Colonic mucosa (tissue), 4 donors: ENCODE data around the gene TMPRSS15. TPM values are rescaled to one million over a fixed set of nuclear protein-coding genes. Genes with fewer than 3 reads are reported as not detected.
"Not testable (repeated sequence)": the region's sequence is repeated elsewhere in the genome, so short reads cannot be mapped to it uniquely, and the experiment has no call there.

Experiments
- DNase-seq: peaks from one replicate; pipeline ENCODE4 v3.0.0-alpha.2; 2020
- H3K27ac ChIP-seq: fragments of 200-600 bp; one replicate; pipeline ENCODE4 v1.8.0; 2021
- H3K27me3 ChIP-seq: fragments of 200-600 bp; one replicate; pipeline ENCODE4 v1.8.0; 2021
- H3K36me3 ChIP-seq: fragments of 200-600 bp; one replicate; pipeline ENCODE4 v1.8.0; 2021
- H3K4me1 ChIP-seq: fragments of 200-600 bp; one replicate; pipeline ENCODE4 v1.8.0; 2021; ENCODE audit warnings: mild to moderate bottlenecking
- H3K4me3 ChIP-seq: fragments of 200-600 bp; one replicate; pipeline ENCODE4 v1.8.0; 2021
- H3K9ac ChIP-seq, 2 donors: one replicate each; pipeline ENCODE4 v1.7.0; 2013; ENCODE audit warnings: control low read depth in 2 of 2, low read depth in 2 of 2, low read length in 2 of 2
- H3K9me3 ChIP-seq: fragments of 200-600 bp; one replicate; pipeline ENCODE4 v1.8.0; 2021
- CTCF ChIP-seq: fragments of 200-600 bp; IDR thresholded peaks from one replicate; pipeline ENCODE4 v1.8.0; 2022; ENCODE audit warnings: antibody characterized with exemption, mild to moderate bottlenecking
- intact Hi-C: fragments of 100-400 bp; cut with DNase I; formaldehyde crosslinking; loops from one replicate; pipeline ENCODE4 v1.14.1; 2022
- total RNA-seq, 2 donors: library from RNA; stranded (reverse); fragmentation: NEBNext Ultra II Directional in 1 of 2; extraction: Animal tissue kit (Norgen Biotek cat#: 25700) in 1 of 2; gene quantifications; one replicate each; pipeline ENCODE4 v1.2.1, GENCODE V29; 2021
- donor health status: healthy.
- donor health status: DM: no; HTN: no; CAD: no.
- donor health status: DM: no; HTN: no; CAD: no.

The TMPRSS15 gene
- total RNA-seq, 2 donors from 2014 or later = not detected

- intact Hi-C loops = no loop called here
- H3K36me3 ChIP-seq = no peaks in the 10 kb centered on the region
- TF ChIP-seq CTCF = no peak
- H3K4me3 ChIP-seq = no peak overlapping the region
- H3K27me3 ChIP-seq = no peaks in the 10 kb centered on the region
- no peaks in the 10 kb centered on the region for H3K4me1 ChIP-seq
- no peaks in the 10 kb centered on the region for H3K9me3 ChIP-seq
- H3K9ac ChIP-seq = no peak overlapping the region
- no peak overlapping the region for H3K27ac ChIP-seq
- DNase-seq = no peak
These were observed 4.7 kb downstream of the TMPRSS15 start for GRCh38 chr21:18398843-18399242.

DNA sequence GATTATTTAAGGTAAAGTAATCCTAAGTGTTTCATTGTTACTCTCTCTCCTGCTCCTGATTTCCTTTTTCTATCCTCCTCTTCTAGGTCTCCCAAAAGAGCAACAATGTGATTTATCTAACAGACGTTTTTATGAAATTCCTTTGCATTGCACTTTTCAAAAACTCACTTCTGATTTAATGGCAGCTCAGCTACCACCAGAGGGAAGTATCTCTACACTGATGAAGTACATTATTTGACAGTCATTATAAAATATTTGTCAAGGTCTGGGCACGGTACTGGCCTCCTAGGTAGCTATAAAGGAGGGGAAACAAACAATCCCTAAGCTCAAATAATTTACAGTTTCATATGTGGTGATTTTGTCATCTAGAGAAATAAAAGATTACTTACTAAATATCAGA, 15.6 kb downstream of the TMPRSS15 start:
- no peak for DNase-seq
- Histone ChIP-seq H3K27me3 (no peaks in the 10 kb centered on the region), H3K4me1 (no peaks in the 10 kb centered on the region), H3K27ac (no peak overlapping the region), H3K9me3 (no peaks in the 10 kb centered on the region), H3K9ac (no peak overlapping the region), H3K4me3 (no peak overlapping the region), H3K36me3 (no peaks in the 10 kb centered on the region)
- TF ChIP-seq CTCF = no peak
- intact Hi-C loops = no loop called here

- Histone ChIP-seq H3K4me1 (no peaks in the 10 kb centered on the region), H3K27ac (no peak overlapping the region), H3K9ac (no peak overlapping the region), H3K36me3 (no peaks in the 10 kb centered on the region), H3K27me3 (no peaks in the 10 kb centered on the region), H3K4me3 (no peak overlapping the region), H3K9me3 (no peaks in the 10 kb centered on the region)
- intact Hi-C loops = no loop called here
- no peak for DNase-seq
- peak; percentile 68 for TF ChIP-seq CTCF
These were observed 18.8 kb downstream of the TMPRSS15 start for GRCh38 chr21:18384771-18385170.

GRCh38 chr21:18382934-18383619, 20.5 kb downstream of the TMPRSS15 start:
- H3K9ac ChIP-seq, H3K4me3 ChIP-seq, H3K9me3 ChIP-seq, DNase-seq, intact Hi-C loops, H3K27ac ChIP-seq, H3K27me3 ChIP-seq, H3K4me1 ChIP-seq, H3K36me3 ChIP-seq: not testable (repeated sequence)

DNA sequence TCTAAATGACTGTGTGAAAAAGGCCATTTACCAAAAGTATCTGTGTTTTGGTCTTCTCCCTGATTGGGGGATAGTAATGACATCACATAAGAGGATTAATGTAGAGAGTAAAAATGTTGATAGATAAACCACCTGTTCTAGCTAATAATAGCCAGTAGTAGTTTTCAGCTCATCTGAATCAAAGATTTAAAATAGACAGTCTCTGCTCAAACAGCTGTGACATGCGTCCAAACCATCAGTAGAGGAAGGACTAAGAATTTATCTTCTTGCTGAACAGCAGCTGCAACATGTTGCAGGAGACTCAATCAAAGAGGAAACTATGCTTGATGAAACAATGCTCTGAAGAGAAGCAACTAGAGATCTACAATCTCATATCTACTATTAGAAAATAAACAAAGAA, 21.4 kb downstream of the TMPRSS15 start:
- intact Hi-C loops = no loop called here
- no peaks in the 10 kb centered on the region for H3K27me3 ChIP-seq
- H3K9ac ChIP-seq = no peak overlapping the region
- no peaks in the 10 kb centered on the region for H3K36me3 ChIP-seq
- H3K4me1 ChIP-seq = no peaks in the 10 kb centered on the region
- no peak overlapping the region for H3K27ac ChIP-seq
- no peak for TF ChIP-seq CTCF
- H3K4me3 ChIP-seq = no peak overlapping the region
- no peaks in the 10 kb centered on the region for H3K9me3 ChIP-seq
- DNase-seq = no peak

GRCh38 chr21:18373606-18374005, 30.0 kb downstream of the TMPRSS15 start:
- no peaks in the 10 kb centered on the region for H3K9me3 ChIP-seq
- no peaks in the 10 kb centered on the region for H3K36me3 ChIP-seq
- no peak for TF ChIP-seq CTCF
- no peak overlapping the region for H3K27ac ChIP-seq
- no peak overlapping the region for H3K4me3 ChIP-seq
- H3K27me3 ChIP-seq = no peaks in the 10 kb centered on the region
- no peak overlapping the region for H3K9ac ChIP-seq
- intact Hi-C loops = no loop called here
- H3K4me1 ChIP-seq = no peaks in the 10 kb centered on the region
- DNase-seq = no peak
